ENCODE results near the gene CAMK1.

The CAMK1 gene

DNA sequence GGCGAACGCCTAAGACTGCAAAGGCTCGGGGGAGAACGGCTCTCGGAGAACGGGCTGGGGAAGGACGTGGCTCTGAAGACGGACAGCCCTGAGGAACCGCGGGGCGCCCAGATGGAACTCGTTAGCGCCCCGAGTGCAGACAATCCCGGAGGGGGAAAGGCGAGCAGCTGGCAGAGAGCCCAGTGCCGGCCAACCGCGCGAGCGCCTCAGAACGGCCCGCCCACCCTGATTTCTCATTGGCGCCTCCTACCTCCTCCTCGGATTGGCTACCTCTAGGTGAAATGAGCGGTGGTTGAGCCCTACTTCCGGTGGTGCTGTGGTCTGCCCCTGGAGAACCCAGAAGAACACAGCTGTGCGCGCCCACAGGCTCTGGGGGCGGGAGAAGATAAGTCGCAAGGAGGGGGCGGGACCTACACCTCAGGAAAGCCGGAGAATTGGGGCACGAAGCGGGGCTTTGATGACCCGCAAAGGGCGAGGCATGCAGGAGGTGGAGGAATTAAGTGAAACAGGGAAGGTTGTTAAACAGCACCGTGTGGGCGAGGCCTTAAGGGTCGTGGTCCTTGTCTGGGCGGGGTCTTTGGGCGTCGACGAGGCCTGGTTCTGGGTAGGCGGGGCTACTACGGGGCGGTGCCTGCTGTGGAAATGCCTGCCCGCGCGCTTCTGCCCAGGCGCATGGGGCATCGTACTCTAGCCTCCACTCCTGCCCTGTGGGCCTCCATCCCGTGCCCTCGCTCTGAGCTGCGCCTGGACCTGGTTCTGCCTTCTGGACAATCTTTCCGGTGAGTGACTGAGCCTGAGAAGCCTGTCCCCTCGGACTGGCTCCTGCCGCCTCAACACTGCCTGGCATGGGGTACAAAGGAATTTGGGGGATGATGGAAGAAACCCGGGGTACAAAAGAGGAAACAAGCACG, 19.8 kb downstream of the CAMK1 start, which contains the start of gene OGG1:
TSS of gene OGG1 (plus strand) at position 308 of the 911 bp plus-strand sequence. CDS start at position 643, 335 bp downstream.
- peak; percentile 98 for DNase-seq (ENCODE audit: low spot score)
- Mint-ChIP-seq H3K27ac (peak within 1 kb of the TSS; percentile 89), H3K9me3 (no peaks in the 10 kb centered on the region), H3K36me3 (ENCODE audit: low read depth) (peaks cover 49% of the 10 kb centered on the region), H3K4me3 (peak within 1 kb of the TSS; percentile 86), H3K27me3 (ENCODE audit: low read depth) (no peaks in the 10 kb centered on the region), H3K4me1 (ENCODE audit: low read depth) (peaks cover 32% of the 10 kb centered on the region)

DNA sequence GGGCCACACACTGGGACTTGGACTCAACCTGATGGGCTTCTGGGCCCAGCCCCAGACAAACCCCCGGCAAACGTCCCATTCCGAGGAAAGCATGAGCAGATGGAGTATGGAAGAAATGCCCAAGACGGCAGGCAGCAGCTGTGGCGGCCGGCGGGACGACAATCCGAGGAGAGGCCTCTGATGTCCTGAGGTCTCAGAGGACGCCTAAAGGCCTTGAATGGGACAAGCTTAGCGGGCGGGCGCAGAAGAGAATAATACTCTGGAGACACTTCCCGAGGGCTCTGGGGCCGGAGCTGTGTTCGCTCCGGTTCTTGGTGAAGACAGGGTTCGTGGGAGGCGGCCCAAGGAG, 20.5 kb downstream of the CAMK1 start:
- Mint-ChIP-seq H3K9me3 (no peaks in the 10 kb centered on the region), H3K4me3 (peak overlapping the region; percentile 86), H3K27ac (peak overlapping the region; percentile 89), H3K36me3 (ENCODE audit: low read depth) (peaks cover 53% of the 10 kb centered on the region), H3K4me1 (ENCODE audit: low read depth) (peaks cover 26% of the 10 kb centered on the region), H3K27me3 (ENCODE audit: low read depth) (no peaks in the 10 kb centered on the region)
- DNase-seq (ENCODE audit: low spot score): no peak

DNA sequence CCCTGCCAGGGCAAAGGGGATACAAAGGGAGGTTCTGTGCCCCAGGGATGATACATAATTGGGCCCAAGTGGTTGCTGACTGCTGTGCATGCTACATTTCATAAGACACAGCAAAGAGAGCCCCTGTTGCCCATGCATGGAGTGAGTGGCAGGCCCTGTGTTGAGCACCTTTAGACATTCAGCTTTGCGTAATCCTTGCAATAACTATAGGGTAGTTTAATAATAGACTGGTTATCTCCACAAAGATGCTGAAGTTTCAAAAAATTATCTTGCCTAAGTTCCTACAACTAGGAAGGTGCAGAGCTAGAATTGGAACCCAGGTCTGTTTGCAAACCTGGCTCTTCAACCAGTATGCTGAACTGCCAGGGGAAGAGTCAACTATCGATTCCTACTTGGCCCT, 21.7 kb downstream of the CAMK1 start:
- DNase-seq (ENCODE audit: low spot score): no peak
- H3K36me3 Mint-ChIP-seq (ENCODE audit: low read depth): peaks cover 62% of the 10 kb centered on the region
- H3K27me3 Mint-ChIP-seq (ENCODE audit: low read depth): no peaks in the 10 kb centered on the region
- no peak overlapping the region for H3K27ac Mint-ChIP-seq
- H3K9me3 Mint-ChIP-seq: no peaks in the 10 kb centered on the region
- peak overlapping the region; percentile 86 for H3K4me3 Mint-ChIP-seq
- H3K4me1 Mint-ChIP-seq (ENCODE audit: low read depth): peaks cover 23% of the 10 kb centered on the region

DNA sequence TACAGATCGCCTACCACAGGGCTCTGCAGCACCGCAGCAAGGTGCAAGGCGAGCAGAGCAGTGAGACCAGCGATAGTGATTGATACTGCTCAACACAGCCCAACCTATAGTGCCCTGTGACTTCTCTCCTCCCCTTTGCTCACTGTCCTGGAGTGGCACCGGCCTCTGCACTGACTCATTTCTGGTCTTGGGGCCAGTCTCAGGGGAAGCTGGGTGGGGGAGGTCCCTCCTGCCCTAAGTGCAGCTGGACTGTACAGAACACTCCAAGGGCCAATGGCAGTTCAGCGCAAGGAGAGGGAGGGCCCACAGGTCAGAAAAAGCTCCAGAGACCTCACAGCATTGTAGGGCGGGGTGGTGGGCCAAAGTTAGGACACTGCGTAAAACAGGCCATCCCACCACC, 22.5 kb downstream of the CAMK1 start:
- Mint-ChIP-seq H3K36me3 (ENCODE audit: low read depth) (peaks cover 62% of the 10 kb centered on the region), H3K4me1 (ENCODE audit: low read depth) (peaks cover 23% of the 10 kb centered on the region), H3K27ac (no peak overlapping the region), H3K4me3 (no peak overlapping the region), H3K9me3 (no peaks in the 10 kb centered on the region), H3K27me3 (ENCODE audit: low read depth) (no peaks in the 10 kb centered on the region)
- DNase-seq (ENCODE audit: low spot score): no peak

DNA sequence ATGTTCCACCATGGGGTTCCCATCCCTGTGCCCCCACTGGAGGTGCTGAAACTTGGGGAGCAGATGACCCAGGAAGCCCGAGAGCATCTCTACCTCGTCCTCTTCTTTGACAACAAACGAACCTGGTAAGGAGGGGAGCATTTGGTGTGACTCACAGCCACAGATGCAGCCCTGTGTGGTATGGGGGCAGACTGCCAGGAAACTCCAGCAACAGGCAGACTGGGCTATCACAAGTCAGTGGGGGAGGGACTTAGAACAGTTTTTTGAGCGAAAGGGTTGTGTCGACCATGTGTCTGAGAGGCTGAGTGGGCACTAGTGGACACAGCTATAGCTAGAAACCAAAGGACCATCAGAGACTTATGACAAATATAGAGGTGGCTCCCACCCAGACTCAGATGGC, 23.4 kb downstream of the CAMK1 start:
- Mint-ChIP-seq H3K36me3 (ENCODE audit: low read depth) (peaks cover 61% of the 10 kb centered on the region), H3K27ac (no peak overlapping the region), H3K4me1 (ENCODE audit: low read depth) (peaks cover 14% of the 10 kb centered on the region), H3K9me3 (no peaks in the 10 kb centered on the region), H3K27me3 (ENCODE audit: low read depth) (no peaks in the 10 kb centered on the region), H3K4me3 (no peak overlapping the region)
- no peak for DNase-seq (ENCODE audit: low spot score)

DNA sequence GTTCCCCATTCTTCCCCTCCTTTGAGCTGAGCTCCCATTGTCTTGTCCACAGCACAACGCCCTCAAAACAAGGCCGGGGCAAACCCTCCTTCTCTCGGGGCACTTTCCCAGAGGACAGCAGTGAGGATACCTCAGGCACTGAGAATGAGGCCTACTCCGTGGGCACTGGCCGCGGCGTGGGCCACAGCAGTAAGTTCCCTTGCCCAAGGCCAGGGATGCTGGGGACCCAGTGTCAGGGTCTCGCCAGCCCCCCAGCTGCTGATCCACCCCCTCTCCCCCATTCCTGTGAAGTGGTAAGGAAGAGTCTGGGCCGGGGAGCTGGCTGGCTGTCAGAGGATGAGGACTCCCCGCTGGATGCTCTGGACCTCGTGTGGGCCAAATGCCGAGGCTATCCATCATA, 24.2 kb downstream of the CAMK1 start:
- no peak overlapping the region for H3K27ac Mint-ChIP-seq
- H3K36me3 Mint-ChIP-seq (ENCODE audit: low read depth): peaks cover 63% of the 10 kb centered on the region
- peaks cover 11% of the 10 kb centered on the region for H3K4me1 Mint-ChIP-seq (ENCODE audit: low read depth)
- no peak overlapping the region for H3K4me3 Mint-ChIP-seq
- H3K27me3 Mint-ChIP-seq (ENCODE audit: low read depth): no peaks in the 10 kb centered on the region
- no peaks in the 10 kb centered on the region for H3K9me3 Mint-ChIP-seq
- no peak for DNase-seq (ENCODE audit: low spot score)

DNA sequence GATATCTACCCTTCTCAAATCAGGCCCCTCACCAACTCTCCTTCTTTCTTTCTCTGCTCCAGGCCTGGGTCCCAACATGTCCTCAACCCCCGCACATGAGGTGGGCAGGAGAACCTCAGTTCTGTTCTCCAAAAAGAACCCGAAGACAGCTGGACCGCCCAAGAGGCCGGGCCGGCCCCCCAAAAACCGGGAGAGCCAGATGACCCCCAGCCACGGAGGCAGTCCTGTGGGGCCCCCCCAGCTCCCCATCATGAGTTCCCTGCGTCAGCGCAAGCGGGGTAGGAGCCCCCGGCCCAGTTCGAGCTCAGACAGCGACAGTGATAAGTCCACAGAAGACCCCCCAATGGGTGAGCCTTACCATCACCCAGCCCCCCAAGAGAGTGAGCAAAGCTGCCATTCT, 25.6 kb downstream of the CAMK1 start:
- Mint-ChIP-seq H3K27ac (no peak overlapping the region), H3K9me3 (no peaks in the 10 kb centered on the region), H3K36me3 (ENCODE audit: low read depth) (peaks cover 68% of the 10 kb centered on the region), H3K4me3 (no peak overlapping the region), H3K27me3 (ENCODE audit: low read depth) (no peaks in the 10 kb centered on the region), H3K4me1 (ENCODE audit: low read depth) (peaks cover 3% of the 10 kb centered on the region)
- no peak for DNase-seq (ENCODE audit: low spot score)

DNA sequence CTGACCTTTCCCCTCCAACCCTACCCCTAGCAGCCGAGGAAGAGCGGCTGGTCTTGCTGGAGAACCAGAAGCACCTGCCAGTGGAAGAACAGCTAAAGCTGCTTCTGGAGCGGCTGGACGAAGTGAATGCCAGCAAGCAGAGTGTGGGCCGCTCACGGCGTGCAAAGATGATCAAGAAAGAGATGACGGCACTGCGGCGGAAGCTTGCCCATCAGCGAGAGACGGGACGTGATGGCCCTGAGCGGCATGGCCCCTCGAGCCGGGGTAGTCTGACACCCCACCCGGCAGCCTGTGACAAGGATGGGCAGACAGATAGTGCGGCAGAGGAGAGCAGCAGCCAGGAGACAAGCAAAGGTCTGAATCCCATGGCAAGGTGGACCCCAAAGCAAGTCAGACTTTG, 26.2 kb downstream of the CAMK1 start:
- Mint-ChIP-seq H3K36me3 (ENCODE audit: low read depth) (peaks cover 70% of the 10 kb centered on the region), H3K27ac (no peak overlapping the region), H3K4me3 (no peak overlapping the region), H3K27me3 (ENCODE audit: low read depth) (no peaks in the 10 kb centered on the region), H3K9me3 (no peaks in the 10 kb centered on the region), H3K4me1 (ENCODE audit: low read depth) (no peaks in the 10 kb centered on the region)
- no peak for DNase-seq (ENCODE audit: low spot score)

DNA sequence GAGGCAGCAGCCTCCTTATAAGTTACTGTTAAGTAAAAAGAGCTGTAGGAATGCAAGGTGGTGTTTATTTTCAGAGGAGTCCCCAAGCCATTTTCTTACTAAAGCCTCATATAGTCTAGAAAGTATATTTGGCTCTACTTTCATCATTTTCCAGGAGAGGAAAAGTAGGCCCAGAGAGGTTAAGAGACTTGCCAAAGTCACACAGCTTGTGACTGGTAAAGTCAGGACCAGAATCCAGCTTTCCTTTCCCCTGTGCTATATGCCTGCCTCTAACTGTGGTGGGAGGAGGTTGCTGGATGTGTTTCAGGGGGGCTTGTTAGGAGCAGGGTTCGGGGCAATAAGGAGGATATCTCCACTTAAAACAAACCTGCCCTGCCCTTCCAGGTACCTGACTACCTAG, 27.2 kb downstream of the CAMK1 start:
- H3K36me3 Mint-ChIP-seq (ENCODE audit: low read depth): peaks cover 66% of the 10 kb centered on the region
- no peak overlapping the region for H3K4me3 Mint-ChIP-seq
- DNase-seq (ENCODE audit: low spot score): no peak
- H3K27me3 Mint-ChIP-seq (ENCODE audit: low read depth): no peaks in the 10 kb centered on the region
- no peaks in the 10 kb centered on the region for H3K9me3 Mint-ChIP-seq
- no peak overlapping the region for H3K27ac Mint-ChIP-seq
- no peaks in the 10 kb centered on the region for H3K4me1 Mint-ChIP-seq (ENCODE audit: low read depth)

DNA sequence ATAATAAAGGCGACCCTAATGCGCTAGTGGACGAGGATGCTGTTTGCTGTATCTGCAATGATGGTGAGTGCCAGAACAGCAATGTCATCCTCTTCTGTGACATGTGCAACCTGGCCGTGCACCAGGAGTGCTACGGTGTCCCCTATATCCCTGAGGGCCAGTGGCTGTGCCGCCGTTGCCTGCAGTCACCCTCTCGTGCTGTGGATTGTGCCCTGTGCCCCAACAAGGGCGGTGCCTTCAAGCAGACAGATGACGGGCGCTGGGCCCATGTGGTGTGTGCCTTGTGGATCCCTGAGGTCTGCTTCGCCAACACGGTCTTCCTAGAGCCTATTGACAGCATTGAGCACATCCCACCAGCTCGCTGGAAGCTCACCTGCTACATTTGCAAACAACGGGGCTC, 30.6 kb downstream of the CAMK1 start:
- H3K4me3 Mint-ChIP-seq: no peak overlapping the region
- peaks cover 16% of the 10 kb centered on the region for H3K4me1 Mint-ChIP-seq (ENCODE audit: low read depth)
- H3K27ac Mint-ChIP-seq: no peak overlapping the region
- H3K9me3 Mint-ChIP-seq: no peaks in the 10 kb centered on the region
- no peak for DNase-seq (ENCODE audit: low spot score)
- H3K36me3 Mint-ChIP-seq (ENCODE audit: low read depth): peaks cover 59% of the 10 kb centered on the region
- no peaks in the 10 kb centered on the region for H3K27me3 Mint-ChIP-seq (ENCODE audit: low read depth)

DNA sequence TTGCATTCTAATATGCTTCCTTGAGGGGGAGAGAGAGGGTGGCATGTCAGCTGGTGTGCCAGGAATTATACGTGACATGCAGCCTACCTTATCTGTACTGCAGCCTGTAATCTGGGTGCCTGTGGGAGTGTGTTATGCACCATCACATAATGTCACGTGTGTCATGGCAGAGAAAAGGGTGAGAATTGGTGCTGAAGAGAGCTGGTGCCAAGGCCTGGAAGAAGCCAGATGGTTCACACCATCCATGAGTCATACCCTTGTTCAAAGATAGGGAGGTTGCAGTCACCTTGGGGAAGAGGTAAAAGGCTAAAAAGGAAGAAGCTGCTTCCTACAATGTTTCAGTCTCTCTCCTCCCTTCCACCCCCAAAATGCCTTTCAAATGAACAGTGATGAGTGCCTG, 32.9 kb downstream of the CAMK1 start:
- no peak overlapping the region for H3K4me3 Mint-ChIP-seq
- peaks cover 33% of the 10 kb centered on the region for H3K4me1 Mint-ChIP-seq (ENCODE audit: low read depth)
- H3K36me3 Mint-ChIP-seq (ENCODE audit: low read depth): peaks cover 58% of the 10 kb centered on the region

DNA sequence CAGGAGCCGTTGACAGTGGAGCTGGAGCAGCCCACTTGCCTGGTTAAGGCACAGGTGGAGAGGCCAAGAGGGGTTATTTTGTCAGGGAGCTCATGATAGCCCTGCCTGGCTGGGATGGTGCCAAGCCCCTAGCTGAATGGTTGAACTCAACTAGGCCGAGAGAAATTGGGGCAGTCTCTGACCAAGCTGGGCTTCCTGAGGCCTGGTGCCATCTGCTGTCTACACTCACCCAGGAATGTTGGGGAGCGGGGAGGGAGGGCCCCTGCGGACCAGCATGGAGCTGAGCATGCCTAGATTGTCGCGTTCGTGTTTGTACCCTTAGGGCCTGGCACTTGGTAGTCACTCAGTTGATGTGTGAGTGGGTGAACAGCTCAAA, 37.0 kb downstream of the CAMK1 start:
- Mint-ChIP-seq H3K4me3 (peak overlapping the region; percentile 96), H3K9me3 (no peaks in the 10 kb centered on the region), H3K27me3 (ENCODE audit: low read depth) (no peaks in the 10 kb centered on the region), H3K4me1 (ENCODE audit: low read depth) (peaks cover 48% of the 10 kb centered on the region), H3K36me3 (ENCODE audit: low read depth) (peaks cover 33% of the 10 kb centered on the region), H3K27ac (peak overlapping the region; percentile 88)
- no peak for DNase-seq (ENCODE audit: low spot score)

More for the DNA sequence above, 32.9 kb downstream of the CAMK1 start:
- Mint-ChIP-seq H3K27me3 (ENCODE audit: low read depth) (no peaks in the 10 kb centered on the region), H3K9me3 (no peaks in the 10 kb centered on the region), H3K27ac (peak overlapping the region; percentile 36)
- DNase-seq (ENCODE audit: low spot score): no peak

DNA sequence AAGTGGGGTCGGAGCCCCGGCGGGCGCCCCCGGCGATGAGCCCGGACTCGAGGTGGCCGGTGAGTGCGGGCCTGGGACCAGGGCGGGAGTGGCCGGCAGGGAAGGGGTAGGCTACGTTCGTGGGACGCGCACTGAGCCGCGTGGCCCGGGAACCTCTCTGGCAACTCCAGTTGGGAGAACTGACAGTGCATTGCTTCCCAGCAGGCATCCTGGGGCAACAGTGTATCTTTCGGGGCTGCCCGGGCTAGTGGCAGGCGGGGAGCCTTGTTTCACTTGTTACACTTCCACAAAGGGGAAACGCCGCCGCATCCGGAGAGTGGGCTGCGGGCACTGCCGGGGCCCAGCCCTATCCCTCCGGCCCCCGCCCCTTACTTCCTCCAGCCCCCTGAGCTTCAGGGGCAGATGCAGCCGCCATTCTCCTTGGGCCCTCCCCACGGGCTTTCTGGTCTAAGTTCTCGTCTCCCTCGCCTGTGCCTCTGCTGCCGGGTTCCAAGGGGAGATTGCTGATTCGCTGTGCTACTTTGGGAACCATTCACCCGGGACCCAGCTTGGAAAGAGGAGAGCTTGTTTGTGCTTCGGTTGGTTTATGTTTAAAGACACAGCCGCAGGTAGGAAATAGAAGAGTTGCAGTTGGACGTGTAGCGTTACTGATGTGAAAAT, 37.5 kb downstream of the CAMK1 start:
- Mint-ChIP-seq H3K9me3 (no peaks in the 10 kb centered on the region), H3K4me1 (ENCODE audit: low read depth) (peaks cover 54% of the 10 kb centered on the region), H3K27me3 (ENCODE audit: low read depth) (no peaks in the 10 kb centered on the region), H3K27ac (peak overlapping the region; percentile 88), H3K36me3 (ENCODE audit: low read depth) (peaks cover 33% of the 10 kb centered on the region), H3K4me3 (peak overlapping the region; percentile 96)
- peak; percentile 36 for DNase-seq (ENCODE audit: low spot score)

DNA sequence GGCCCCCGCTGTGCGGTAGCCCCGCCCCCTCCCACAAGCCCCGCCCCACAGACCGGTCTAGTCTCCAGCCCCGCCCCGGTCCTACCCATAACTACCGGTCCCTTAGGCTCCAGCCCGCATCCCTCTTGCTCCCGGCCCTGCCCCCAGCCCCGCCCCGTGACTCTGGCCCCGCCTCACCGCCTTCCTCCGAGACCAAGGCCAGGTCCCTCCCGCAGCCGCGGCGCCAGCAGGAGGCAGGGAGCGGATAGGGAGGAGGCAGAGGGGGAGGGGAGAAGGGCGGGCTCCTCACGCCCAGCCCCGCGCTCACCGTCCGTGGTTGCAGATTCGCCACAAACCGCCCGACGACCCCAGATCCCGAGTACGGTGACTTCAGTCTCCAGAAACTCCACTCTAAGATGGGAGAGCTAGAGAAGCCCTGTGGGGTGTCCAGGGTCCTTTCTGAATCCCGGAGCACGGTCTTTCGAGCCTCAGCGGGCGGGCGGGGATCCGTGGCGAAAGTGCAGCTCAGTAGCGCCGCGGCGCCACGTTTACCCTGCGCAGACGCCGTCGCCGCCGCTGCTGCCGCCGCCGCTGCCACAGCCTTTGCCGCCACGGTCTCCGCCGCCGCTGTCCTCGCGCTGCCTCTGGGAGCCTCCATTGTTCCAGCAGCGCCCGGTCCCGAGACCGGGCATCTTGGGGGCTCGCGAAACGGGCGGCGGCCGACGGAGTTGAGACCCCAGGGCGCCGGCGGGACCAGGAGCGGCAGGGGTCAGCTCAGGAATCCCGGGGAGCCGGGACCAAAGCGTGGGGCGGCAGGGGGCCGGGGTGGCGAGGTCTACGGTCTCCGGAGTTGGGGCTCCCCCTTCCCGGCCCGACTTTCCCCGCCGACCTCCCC, 38.3 kb downstream of the CAMK1 start, which contains the start of gene BRPF1:
TSS of gene BRPF1 (plus strand) at position 530 of the 874 bp plus-strand sequence. CDS start 2,406 bp downstream, outside the sequence.
- Mint-ChIP-seq H3K36me3 (ENCODE audit: low read depth) (peaks cover 29% of the 10 kb centered on the region), H3K9me3 (no peaks in the 10 kb centered on the region), H3K27me3 (ENCODE audit: low read depth) (no peaks in the 10 kb centered on the region), H3K4me3 (peak within 1 kb of the TSS; percentile 96), H3K27ac (peak within 1 kb of the TSS; percentile 96), H3K4me1 (ENCODE audit: low read depth) (peaks cover 55% of the 10 kb centered on the region)
- DNase-seq (ENCODE audit: low spot score): peak; percentile 95

Data from T-helper 2 cell treated with Interferon-gamma antibody and Interleukin-4, amounts not matched to agents 5 μg/mL and 100 μg/mL, for 36 hours (primary cell).